Measurements from ENCODE around the gene SLC24A4.

Gene SLC24A4, protein sequence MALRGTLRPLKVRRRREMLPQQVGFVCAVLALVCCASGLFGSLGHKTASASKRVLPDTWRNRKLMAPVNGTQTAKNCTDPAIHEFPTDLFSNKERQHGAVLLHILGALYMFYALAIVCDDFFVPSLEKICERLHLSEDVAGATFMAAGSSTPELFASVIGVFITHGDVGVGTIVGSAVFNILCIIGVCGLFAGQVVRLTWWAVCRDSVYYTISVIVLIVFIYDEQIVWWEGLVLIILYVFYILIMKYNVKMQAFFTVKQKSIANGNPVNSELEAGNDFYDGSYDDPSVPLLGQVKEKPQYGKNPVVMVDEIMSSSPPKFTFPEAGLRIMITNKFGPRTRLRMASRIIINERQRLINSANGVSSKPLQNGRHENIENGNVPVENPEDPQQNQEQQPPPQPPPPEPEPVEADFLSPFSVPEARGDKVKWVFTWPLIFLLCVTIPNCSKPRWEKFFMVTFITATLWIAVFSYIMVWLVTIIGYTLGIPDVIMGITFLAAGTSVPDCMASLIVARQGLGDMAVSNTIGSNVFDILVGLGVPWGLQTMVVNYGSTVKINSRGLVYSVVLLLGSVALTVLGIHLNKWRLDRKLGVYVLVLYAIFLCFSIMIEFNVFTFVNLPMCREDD

DNA sequence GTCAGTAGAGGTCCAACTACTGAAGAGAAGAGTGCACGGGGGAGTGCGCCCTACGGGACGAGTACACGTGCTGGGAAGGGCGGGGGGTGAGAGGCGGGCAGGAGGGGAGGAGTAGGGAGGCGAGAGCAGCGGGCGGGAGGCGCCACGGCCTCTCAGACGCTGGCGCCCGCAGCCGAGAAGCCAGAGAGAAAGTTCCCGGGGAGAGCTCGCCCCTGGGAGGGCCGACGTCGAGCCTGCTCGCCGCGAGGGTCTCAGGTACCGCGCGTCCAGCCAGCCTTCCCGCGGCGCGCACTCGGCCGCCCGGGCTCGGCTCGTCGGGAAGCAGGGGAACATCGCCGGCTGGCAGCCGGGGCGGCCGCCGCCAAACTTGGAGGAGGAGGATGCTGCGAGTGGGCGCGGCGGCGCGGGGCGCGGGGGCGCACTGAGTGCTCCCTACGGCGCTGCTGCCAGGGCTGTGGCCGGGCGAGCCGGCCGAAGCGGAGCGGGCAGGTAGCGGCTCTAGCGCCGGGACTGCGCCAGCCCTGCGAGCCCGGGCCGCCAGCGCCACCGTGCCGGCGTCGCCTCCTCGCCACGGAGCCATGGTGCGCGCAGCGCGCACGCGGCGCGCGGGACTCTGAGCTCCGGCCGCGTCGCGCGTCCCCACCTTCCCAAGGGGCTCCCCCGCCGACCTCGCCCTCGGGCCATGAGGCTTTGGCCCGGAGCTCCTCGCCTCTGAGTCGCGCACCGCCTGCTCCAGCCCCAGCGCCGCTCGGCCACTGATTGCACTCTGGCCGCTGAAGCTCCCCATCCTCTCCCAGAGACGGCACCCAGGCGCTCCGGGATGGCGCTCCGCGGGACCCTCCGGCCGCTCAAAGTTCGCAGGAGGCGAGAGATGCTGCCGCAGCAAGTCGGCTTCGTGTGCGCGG, at the start of gene SLC24A4:
Gene SLC24A4 (plus strand): TSS at position 155 of the 905 bp plus-strand sequence. CDS start 666 bp downstream, at position 821.
- no peak for DNase-seq (ENCODE audit: low spot score)

DNA sequence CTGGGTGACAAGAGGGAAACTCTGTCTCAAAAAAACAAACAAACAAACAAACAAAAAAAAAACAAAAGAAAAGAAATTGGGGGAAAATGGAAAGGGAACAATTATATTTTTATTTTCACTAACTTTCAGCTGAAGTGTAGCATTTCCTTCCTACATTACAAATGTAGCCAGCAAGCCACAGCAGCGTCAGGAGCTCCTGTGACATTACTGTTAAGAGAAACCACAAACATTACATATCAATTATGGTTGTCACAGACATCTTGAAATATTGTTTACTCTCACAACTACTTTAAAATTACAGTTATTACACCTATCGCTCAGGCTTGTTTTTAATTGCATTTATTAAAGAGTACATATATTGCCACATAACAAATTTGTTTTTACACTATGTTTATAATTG, 49.8 kb upstream of the SLC24A4 start:
- no peak for DNase-seq (ENCODE audit: low spot score)

DNA sequence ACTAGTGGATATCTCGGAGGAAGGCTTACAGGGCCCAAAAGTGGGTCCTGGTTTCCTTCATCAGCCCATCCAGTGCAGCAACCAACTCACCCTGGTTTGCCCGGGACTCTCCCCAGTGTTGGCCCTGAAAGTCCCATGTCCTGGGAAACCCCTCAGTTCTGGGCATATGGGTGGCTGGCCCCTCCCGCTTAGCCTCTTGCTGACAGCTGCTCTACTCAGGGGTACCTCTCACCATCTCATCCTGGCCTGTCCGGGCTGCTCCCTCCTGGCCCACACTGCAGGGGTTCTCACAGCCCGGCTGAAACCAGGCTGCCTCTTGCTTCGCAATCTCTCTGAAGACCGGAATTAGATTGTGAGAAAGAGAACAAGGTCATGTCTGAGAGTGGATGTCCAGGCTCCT, 48.9 kb upstream of the SLC24A4 start:
- DNase-seq (ENCODE audit: low spot score), result no peak

DNA sequence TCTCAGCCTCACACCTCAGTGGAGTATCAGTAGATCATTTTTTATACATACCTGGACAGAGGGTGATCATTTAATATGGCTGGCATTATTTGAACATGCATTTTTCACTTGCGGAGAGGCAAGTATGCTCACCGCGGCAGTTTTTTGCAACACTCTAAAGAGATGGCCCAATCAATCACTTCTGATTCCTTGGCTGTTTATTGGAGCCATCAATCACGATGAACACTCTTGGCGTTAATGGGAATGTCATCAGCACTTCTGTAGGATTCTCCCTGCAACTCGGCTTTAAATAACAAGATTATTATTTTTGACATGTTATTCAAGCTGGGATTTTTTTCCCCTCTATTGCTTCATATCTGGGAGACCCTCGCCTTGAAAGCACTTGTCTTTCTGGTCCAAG, 46.9 kb upstream of the SLC24A4 start:
- no peak for DNase-seq (ENCODE audit: low spot score)

DNA sequence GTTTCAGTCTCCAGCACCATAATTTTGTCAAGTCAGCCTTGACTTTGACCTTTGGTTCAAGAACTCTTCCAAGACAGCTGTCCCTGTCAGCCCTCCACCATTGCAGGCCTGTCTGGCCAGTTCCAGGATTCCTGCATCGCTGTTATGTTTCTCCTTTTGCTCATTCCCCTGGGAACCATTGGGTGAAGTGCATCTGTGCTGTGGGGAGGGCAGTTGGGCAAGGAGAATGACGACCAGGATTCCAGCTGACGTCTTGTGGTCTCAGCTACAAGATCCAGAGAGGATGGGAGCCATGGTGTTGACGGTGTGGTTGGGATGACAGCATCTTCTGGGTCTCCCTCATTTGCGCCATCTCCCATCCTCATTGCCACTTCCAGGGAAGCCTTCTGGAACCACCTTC, 45.9 kb upstream of the SLC24A4 start:
- no peak for DNase-seq (ENCODE audit: low spot score)

DNA sequence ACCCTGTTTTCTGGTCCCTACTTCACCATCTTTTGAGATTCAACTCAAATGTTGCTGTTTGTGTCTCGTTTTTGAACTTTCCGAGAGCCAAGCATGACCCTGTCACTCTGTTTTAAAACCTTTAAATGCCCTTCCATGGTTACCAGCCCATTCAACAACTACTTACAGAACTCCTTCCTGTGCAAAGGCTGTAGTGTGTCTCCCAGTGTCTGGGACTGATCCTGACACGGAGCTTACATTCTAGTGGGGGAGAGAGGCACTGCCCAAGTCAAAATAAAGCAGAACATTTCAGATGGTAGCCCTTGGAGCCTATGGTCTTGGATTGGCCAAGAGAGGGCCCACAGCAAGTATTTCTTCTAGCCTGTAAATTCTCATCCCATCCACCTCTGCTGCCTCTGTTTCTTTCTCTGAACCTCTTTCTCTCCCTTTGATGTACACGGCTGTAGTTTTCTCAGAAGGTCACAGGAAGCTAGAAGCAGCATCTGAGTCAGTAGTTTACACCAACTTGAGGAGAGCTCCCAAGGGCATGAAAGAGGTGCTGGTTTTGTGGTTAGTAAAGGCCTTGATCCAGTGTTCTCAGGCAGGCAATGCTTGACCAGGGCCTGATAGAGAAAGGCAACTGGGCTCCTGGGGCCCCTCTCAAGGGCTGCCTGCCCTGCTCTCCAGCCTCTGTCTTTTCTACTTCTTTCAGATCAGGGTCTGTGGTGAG, 42.3 kb upstream of the SLC24A4 start:
- peak; percentile 28 for DNase-seq (ENCODE audit: low spot score)

DNA sequence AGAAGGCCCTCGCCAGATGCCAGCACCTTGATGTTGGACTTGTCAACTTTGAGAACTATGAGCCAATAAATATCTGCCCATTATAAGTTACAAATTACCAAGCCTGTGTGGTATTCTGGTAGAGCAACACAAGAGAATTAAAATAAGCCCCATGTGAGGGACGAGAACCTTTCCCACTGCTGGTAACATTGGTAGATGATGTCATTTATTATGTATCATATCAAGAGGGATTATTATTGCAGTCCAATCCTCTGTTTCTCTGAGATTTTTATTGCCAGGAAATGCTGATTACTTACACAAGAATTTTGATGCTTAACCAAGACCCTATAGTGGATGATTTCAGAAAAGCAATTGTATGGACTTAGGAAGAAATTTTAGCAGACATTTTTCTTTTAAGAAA, 40.3 kb upstream of the SLC24A4 start:
- DNase-seq (ENCODE audit: low spot score), result no peak

DNA sequence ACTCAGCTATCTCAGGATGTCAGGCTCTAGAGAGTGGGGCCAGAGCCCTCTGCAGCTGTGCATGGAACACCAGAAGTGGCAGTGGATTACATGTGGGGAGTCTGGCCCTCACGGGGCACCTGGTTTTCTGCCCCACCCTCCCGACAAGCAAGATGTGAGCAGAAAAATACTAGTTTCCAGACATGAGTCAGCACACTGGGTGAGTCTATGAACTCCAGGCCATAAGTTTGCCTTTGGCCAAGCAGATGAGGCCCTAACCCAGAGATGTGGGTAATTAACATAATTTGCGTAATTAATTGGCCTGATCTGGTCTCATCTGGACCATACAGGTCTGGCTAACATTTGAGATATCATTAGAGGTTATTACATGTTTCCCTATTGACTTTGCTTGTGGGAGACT, 37.7 kb upstream of the SLC24A4 start:
- no peak for DNase-seq (ENCODE audit: low spot score)

DNA sequence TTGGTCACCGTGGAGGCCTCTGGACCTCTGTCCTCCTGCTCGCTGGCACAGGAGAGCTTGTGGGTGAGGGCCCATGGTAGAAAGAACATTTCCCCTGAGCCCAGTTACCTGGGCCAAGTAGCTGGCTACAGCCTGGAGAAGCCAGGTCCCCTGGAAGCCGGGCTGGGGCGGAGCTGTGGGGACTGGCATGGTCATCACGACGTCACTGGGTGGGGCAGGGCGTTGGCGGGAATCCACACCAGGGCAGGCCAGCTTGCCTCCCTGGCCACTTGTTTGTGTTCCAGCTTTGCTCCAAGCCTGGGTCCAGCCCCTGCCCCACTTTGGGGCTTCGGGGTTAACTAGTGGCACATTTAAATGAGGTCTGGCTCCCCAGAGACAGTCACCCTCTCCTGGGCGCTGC, 35.0 kb upstream of the SLC24A4 start:
- DNase-seq (ENCODE audit: low spot score), result peak; percentile 52

DNA sequence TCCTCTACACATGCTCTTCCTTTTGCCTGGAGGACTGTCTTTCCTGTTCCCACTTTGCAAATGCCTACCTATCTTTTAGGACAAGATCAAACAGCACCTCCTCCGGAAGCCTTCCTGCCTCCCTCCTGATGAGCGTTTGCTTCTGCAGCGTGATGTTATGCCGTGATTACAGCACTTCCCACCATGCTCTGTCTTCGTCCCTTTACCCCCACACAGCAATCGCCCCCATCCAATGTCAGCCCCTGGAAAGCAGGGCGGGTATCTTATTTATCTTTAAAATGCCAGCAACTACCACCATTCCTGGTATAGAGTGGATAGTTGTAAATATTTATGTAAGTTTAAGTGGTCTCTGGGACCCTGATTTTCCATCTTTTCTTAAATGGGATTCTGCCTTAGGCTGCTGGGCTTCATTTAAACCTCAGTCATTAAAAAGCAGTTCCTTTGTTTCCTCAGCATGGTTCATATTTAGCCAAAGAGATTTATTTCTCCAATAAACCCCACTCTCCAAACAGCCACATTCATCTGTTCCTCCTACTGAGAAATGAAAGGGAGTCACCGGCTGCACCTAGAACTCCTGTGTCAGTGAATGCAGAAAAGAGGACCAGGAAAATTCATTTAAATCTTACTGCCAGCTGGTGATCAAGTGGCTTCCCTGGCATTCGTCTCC, 33.8 kb upstream of the SLC24A4 start:
- DNase-seq (ENCODE audit: low spot score), result no peak

DNA sequence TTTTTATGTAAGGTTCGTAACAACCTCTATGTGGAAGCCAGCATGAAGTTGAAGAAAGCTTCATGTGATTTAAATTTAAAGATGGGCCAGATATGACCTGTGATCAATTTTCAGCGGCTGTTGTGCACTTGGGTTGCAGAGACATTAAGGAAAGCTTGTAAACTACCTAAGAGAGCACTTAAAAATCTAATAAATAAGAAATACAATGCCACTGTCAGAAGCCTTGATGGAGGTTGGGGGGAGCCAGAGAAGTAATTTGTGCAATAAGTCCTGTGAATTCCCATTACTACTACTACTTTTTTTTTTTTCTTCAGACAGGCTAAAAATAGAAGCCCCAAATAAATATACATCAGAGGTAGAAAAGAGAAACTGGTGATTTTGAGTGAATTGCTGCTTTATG, 30.3 kb upstream of the SLC24A4 start:
- DNase-seq (ENCODE audit: low spot score), result no peak

DNA sequence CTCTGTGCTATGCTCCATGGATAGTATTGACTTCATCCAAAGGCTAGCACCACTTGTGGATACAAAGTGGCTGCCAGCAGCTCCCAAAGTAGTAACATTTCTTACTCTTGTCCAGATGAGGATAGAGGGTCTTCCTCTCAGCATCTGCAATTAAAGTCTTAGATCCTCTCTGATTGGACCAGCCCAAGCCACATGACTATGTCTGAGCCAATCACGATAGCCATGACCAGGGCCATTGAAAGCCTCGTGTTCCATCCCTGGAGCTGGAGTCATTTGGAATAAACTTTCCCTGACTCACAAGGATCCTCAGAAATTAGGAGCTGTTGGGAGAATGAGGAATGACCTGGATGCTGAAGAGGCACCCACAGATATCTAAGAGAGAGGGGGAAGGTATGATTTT, 28.5 kb upstream of the SLC24A4 start:
- no peak for DNase-seq (ENCODE audit: low spot score)

DNA sequence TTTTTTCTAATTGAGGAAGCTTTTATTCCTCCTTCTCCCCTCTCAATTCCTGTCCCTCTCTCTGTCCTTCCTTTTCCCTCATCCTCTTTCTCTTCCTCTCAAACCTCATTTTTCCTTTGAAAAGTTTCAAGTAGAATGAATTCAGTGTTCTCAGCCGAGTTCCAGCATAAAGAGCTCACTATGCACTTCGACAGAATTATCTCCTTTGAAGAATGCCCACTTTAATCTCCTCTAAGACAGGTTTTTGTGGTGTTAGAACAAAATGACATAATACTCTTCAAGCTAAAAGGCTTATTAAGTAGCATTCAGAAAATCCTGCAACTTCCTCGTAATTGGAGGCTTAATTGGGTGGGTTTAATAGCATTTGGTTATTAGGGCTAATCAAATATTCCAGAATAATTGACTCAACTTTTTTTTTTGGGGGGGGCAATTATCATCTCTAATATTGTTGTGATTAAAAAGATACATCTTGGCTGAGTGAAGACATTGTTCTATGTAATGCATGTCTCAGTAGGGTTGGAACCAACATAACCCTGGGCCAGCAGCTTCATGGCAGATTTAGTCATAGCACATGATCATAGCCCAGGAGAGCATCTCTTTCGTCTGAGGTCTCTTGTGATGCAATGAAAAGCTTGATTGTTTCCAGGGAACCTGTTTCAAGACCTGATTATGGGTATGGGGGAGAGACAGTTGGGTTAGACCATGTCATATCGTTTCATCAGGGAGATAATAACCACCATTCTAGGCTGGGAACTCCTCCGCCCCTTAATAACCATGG, 25.0 kb upstream of the SLC24A4 start:
- no peak for DNase-seq (ENCODE audit: low spot score)

DNA sequence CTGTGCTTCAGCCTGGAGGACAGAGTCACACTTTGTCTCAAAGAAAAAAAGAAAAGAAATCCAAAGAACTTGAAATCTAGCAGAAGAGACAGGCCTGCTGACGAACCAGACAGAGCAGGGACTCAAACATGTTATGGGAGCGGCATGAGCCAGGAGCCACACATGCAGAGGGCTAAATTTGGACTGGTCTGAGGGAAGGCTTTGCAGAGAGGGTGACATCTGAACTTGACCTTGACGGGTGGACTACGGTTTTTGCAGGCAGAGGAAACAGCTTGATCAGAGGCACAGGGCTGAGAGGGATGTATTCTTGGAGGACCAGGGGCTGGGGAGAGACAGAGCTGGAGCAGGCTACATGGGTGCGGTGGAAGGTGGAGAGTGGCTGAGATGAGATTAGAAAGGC, 20.5 kb upstream of the SLC24A4 start:
- no peak for DNase-seq (ENCODE audit: low spot score)

DNA sequence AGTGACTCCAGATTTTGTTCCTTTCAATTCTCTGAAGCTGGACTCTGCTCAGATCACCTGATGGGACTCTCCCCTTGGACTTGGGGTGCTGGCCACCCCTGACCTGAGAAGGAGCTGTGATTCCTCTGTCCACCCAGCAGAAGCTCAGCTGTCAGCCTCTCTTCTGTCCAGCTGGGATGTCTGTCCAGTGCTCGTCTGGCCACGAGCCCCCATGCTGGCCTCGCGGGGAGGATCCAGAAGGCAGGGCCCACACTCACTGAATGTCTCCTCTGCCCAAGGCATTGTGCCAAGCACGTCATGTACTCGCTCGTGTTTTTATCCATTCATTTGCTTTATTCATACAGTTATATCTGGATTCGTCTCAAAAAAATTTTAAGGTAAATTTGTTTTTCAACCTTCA, 14.2 kb upstream of the SLC24A4 start:
- DNase-seq (ENCODE audit: low spot score), result no peak

DNA sequence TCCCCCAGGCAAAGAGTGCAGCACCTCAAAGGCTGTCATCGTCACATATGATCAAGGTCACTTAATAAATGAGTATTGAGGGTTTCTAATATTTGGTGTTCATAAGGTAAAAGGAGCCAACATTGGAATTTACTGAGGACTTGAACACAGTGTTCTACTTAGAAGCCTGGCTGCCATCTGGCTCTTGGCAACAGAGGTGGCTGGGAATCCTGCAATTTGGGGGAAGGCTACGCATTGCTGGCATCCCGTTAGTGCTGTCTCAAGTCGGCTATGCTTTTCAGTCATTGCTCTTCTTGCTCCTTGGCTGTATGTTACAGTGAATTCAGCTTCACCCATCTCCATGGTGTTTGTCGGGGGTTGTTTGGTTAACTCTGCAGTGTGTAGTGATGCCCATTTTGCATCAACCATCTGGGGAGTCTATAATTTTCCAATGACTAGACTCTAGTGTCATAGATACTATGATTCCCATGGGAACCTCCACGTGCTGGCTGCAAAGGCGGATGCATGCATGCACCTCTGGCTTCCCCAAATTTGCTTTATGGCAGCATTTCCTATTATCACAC, 12.9 kb upstream of the SLC24A4 start:
- DNase-seq (ENCODE audit: low spot score), result no peak

DNA sequence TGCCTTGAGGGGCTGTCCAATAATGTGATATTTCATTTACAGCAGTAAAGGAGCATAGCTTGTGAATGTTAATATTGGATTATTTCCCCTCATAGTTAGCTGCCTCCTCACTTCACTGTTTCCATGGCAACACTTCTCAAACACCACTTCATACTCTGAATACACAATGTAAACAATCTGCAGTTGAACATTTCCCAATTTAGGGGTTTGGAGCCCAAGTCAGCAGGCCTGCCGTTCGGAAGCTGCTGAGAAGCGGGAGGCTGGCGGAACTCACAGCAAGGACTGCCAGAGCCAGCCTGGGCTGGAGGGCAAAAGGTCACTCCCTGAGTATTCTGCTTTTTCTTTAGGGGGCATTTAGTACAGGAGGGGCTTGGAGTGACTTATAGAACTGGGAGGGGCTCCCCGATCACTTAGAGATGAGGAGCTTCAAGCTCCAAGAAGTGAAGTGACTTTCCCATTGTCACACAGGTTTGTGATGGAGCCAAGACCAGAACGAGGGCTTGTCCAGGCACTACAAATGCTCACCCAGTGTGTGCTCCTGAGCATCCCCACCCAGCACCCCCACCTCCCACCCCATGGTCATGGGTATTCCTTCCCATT, 12.1 kb upstream of the SLC24A4 start:
- DNase-seq (ENCODE audit: low spot score), result no peak

DNA sequence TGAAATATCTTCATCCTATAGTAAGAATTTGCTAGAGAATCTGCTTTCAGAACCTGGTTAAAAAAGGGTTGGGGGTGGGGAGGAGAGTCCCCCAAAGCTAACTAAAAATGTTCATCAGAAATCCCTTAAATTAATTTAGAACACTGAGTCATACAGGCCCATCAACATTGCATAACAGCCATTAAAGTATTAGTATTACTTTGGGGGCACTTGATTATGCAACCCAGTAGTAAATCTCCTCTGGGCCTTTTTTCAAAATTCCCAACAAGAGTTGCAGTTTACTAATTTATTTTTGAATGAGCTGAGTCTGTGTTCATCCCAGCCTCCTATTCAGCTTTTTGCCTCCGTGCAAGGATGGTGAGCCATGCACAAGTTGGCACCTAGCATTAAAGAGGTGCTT, 8.8 kb upstream of the SLC24A4 start:
- DNase-seq (ENCODE audit: low spot score), result no peak

DNA sequence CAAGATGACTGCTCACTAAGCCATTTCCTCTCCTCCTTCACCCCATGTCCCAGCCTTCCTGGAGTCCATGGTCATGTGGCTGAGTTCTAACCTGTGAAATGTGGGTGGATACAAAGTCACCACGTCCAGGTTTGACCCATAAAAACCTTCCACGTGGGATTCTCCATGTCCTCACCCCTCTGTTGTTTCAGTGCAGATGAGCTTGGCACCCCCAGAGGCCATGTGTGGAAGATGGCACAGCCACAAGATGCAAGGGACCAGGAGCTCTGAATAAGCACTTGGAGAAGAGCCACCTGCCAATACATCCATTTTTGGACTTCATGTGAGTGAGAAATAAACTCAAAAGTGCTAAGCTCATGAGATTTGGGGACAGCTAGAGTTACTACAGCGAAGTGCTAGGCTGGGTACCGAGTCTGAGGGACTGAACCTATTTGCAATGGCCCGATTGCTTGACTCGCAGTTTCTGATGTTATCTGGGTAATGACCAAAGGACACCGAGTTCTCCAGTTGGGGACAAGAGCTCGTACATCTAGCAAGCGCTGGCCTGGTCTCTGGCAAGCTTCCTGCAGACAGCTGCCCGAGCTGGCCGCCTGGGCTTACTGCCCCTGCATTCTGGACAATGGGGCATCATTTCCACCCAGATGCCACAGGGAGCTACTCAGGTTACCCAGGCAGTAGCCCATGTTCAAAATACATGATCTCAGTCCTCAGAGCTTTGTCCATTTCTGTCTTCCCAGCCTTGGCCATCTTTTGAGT, 7.7 kb upstream of the SLC24A4 start:
- no peak for DNase-seq (ENCODE audit: low spot score)

All from SW480 (cell line).